ENCODE data around the gene TMEM151B. TPM values are rescaled to one million over a fixed set of nuclear protein-coding genes. Genes with fewer than 3 reads are reported as not detected.

The TMEM151B gene
- total and polyA plus RNA-seq, 10 of the 15 experiments (the other 5 are each of a cell fraction or from before 2014, with no cell fraction given): 0.01 to 0.19 (median 0.05) TPM; not detected in 6

GRCh38 chr6:44257753-44258324, 12.4 kb upstream of the TMEM151B start (continued):
- TF ChIP-seq USF2 (IDR thresholded peaks at IDR 0.05; ENCODE audit: borderline replicate concordance, low read depth, low read length) (no peak), ZNF24 (IDR thresholded peaks at IDR 0.05) (peak; percentile 67), EZH2 (IDR thresholded peaks at IDR 0.05; ENCODE audit: borderline replicate concordance, control insufficient read depth, low read depth, low read length) (no peak), ZNF217 (IDR thresholded peaks at IDR 0.05) (peak; percentile 42; the same call in 1 of the 2 replicates), FOS (IDR thresholded peaks at IDR 0.05; ENCODE audit: borderline replicate concordance, extremely low read depth, insufficient read length) (no peak), BRCA1 (IDR thresholded peaks at IDR 0.05; ENCODE audit: low read depth, low read length) (no peak), SRF (IDR thresholded peaks at IDR 0.05; ENCODE audit: low read depth in 2 of 2, low read length in 2 of 2) (no peak), KLF5 (IDR thresholded peaks at IDR 0.05; ENCODE audit: partially characterized antibody) (no peak), TAF1 (IDR thresholded peaks at IDR 0.05; ENCODE audit: borderline replicate concordance, low read depth, low read length) (no peak), HDAC2 (IDR thresholded peaks at IDR 0.05) (no peak), MTA3 (IDR thresholded peaks at IDR 0.05; ENCODE audit: borderline replicate concordance, low read length) (no peak), ZZZ3 (IDR thresholded peaks at IDR 0.05; ENCODE audit: control insufficient read depth, insufficient read length, low read depth) (no peak), BHLHE40 (IDR thresholded peaks at IDR 0.05; ENCODE audit: borderline replicate concordance in 1 of 2, low read depth in 2 of 2, low read length in 1 of 2) (no peak), EED (IDR thresholded peaks at IDR 0.05; ENCODE audit: low read depth) (peak; percentile 97), LARP7 (IDR thresholded peaks at IDR 0.05) (no peak; the same call in 1 of the 2 replicates), IRF5 (IDR thresholded peaks at IDR 0.05; ENCODE audit: borderline replicate concordance) (no peak), HSF1 (IDR thresholded peaks at IDR 0.05; ENCODE audit: low read depth, low read length) (no peak), ZNF592 (IDR thresholded peaks at IDR 0.05) (no peak), E4F1 (IDR thresholded peaks at IDR 0.05; ENCODE audit: borderline replicate concordance, partially characterized antibody) (no peak), MYB (IDR thresholded peaks at IDR 0.05; ENCODE audit: borderline replicate concordance, low read depth, low read length) (0 out of 2 replicates have a peak, but pooled peaks have one; percentile 54)

All from GM12878 (cell line).